ENCODE measurements around the gene SUFU. TPM values are rescaled to one million over a fixed set of nuclear protein-coding genes. Genes with fewer than 3 reads are reported as not detected.

The SUFU gene
- total and polyA plus RNA-seq, 2 of the 4 experiments (the other 2 are of a cell fraction): 2.2 to 11.0 TPM

GRCh38 chr10:102527546-102527945 lies 23.8 kb downstream of the SUFU start:
- Histone ChIP-seq H3K14ac (replicated peaks; ENCODE audit: low read depth, low read length) (no peak overlapping the region), H2BK5ac (ENCODE audit: low read depth, low read length, poor library complexity, severe bottlenecking) (no peak overlapping the region), H3K9me3 (ENCODE audit: control insufficient read depth, insufficient read depth, low read length) (no peaks in the 10 kb centered on the region), H3K27me3 (ENCODE audit: control insufficient read depth, insufficient read depth, low read length) (no peaks in the 10 kb centered on the region), H2AFZ (replicated peaks; ENCODE audit: low read length, poor library complexity) (no peak overlapping the region), H3K23ac (ENCODE audit: low read depth, low read length) (no peak overlapping the region), H3K9ac (ENCODE audit: low read depth, low read length) (no peak overlapping the region), H2AK5ac (ENCODE audit: low read depth, low read length) (no peak overlapping the region), H3K79me1 (ENCODE audit: low read depth in 1 of 2, low read length in 2 of 2) (peaks cover 23 to 76% of the 10 kb centered on the region in 2 experiments), H2BK20ac (ENCODE audit: low read depth, low read length) (no peak overlapping the region), H3K18ac (ENCODE audit: low read depth, low read length) (no peak overlapping the region), H3K56ac (ENCODE audit: extremely low read depth, insufficient read depth, low read length) (no peak overlapping the region), H3K4me2 (ENCODE audit: low read depth, low read length) (no peak overlapping the region), H2BK15ac (ENCODE audit: low read depth, low read length) (no peak overlapping the region), H3K36me3 (ENCODE audit: control insufficient read depth, insufficient read depth, low read length) (peaks cover 14% of the 10 kb centered on the region), H4K8ac (ENCODE audit: low read depth in 2 of 2, low read length in 2 of 2) (no peak overlapping the region), H2AK9ac (replicated peaks; ENCODE audit: low read depth, low read length, poor library complexity) (no peak overlapping the region), H3K4me3 (ENCODE audit: insufficient read depth, low read depth, low read length) (no peak overlapping the region), H4K91ac (ENCODE audit: insufficient read depth, low read depth, low read length) (no peak overlapping the region), H3K4ac (ENCODE audit: low read depth, low read length) (no peak overlapping the region), H4K20me1 (ENCODE audit: insufficient read depth, low read length) (peaks cover 28% of the 10 kb centered on the region), H3K9me1 (ENCODE audit: insufficient read depth, low read length) (peaks cover 16% of the 10 kb centered on the region), H2BK120ac (ENCODE audit: low read depth, low read length) (no peak overlapping the region), H3K27ac (ENCODE audit: insufficient read depth, low read length) (no peak overlapping the region), H3K4me1 (ENCODE audit: control insufficient read depth, insufficient read depth, low read length) (peaks cover 15% of the 10 kb centered on the region), H4K5ac (ENCODE audit: low read depth, low read length) (no peak overlapping the region)
- WGBS, 2 experiments (ENCODE audit: extremely low coverage in 2 of 2, insufficient read length in 1 of 2): 100% methylated on average over 1 of the region's 2 CpGs; no CpG with 5 or more reads in 1 of the 2 experiments
- dilution Hi-C loops (cut with HindIII; ENCODE audit: low sequenced_read_pairs, unreplicated experiment) (no loop called here), intact Hi-C loops (cut with micrococcal nuclease) (no loop called here), in situ Hi-C loops (cut with MboI; ENCODE audit: low sequenced_read_pairs) (no loop called here)
- ATAC-seq (ENCODE audit: low read depth) (no peak), DNase-seq (no peak)
- TF ChIP-seq, protein P1, sequence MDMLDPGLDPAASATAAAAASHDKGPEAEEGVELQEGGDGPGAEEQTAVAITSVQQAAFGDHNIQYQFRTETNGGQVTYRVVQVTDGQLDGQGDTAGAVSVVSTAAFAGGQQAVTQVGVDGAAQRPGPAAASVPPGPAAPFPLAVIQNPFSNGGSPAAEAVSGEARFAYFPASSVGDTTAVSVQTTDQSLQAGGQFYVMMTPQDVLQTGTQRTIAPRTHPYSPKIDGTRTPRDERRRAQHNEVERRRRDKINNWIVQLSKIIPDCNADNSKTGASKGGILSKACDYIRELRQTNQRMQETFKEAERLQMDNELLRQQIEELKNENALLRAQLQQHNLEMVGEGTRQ (IDR thresholded peaks at IDR 0.05; ENCODE audit: low read depth, low read length): no peak
- TF ChIP-seq CTCF (conservative IDR thresholded peaks at IDR 0.05; ENCODE audit: low read depth, low read length) (no peak), RAD21 (IDR thresholded peaks at IDR 0.05; ENCODE audit: low read length) (no peak), POLR2A (IDR thresholded peaks at IDR 0.05; ENCODE audit: low read depth, low read length) (no peak), MAZ (IDR thresholded peaks at IDR 0.05; ENCODE audit: borderline replicate concordance, low read depth, low read length) (no peak), SMC3 (IDR thresholded peaks at IDR 0.05; ENCODE audit: low read depth, low read length) (no peak), CEBPB (IDR thresholded peaks at IDR 0.05; ENCODE audit: low read depth, low read length) (no peak), BHLHE40 (IDR thresholded peaks at IDR 0.05; ENCODE audit: low read depth, low read length) (no peak)
- ChIA-PET POLR2A (ENCODE audit: unreplicated experiment) (no interaction called here), CTCF (no interaction called here)
- BruUV-seq (replicated peaks): no TSS peak

Measured in IMR-90 (cell line).